GM19452 (cell line): Measurements from ENCODE around the gene NUTM2E.
"Not testable (repeated sequence)": the region's sequence is repeated elsewhere in the genome, so short reads cannot be mapped to it uniquely, and the experiment has no call there.

ENCODE experiments used
- ATAC-seq: cut with Tn5 transposase; IDR thresholded peaks from one replicate; pipeline ENCODE4 v1.9.1; 2021; ENCODE audit not compliant: unreplicated experiment

Gene NUTM2E, protein sequence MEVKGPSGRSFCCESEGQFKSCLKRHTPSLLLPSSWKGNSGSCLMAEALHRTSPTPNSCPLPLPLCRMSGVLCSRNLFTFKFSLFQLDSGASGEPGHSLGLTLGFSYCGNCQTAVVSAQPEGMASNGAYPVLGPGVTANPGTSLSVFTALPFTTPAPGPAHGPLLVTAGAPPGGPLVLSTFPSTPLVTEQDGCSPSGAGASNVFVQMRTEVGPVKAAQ (N-terminal part only)

DNA sequence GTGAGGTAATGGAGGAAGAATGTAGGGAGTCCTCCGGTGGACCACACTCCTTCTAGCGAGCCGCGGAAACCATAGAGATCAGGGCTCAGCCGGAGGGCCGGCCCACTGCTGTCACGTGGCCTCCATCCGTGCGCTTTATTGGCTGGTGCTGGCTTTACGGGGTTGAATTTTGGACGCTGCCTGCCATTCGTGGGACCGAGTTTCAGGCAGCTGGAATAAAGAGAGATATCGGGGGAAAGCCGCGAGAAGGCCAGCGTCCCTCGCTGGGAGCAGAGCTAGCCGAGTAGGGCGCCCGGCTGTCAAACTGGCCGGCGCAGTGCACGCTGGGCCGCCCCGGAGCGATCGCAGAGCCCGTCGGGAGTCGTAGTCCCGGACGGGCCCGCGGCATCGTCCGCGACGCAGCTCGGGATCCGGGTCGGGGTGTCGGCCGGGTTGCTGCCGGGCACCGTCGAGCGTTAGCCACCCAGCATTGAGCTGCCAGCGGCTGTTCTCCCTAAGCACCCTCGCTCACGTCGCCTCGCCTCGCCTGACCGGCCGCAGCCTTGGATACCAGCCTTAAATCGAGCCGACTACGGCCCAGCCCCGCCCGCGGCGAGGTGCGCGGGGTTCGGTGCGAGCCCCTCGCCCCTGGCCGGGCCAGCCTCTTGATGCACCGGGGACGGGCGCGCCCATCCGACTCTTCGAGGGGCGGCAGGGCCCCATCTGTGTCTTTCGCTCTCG lies at the start of gene NUTM2E:
TSS of gene NUTM2E (plus strand) at position 244 of the 720 bp plus-strand sequence. CDS start 15,002 bp downstream, outside the sequence.
- peak; percentile 92 for ATAC-seq

- not testable (repeated sequence) for ATAC-seq
Measured at GRCh38 chr10:79777997-79778396, 48.5 kb upstream of the NUTM2E start.

DNA sequence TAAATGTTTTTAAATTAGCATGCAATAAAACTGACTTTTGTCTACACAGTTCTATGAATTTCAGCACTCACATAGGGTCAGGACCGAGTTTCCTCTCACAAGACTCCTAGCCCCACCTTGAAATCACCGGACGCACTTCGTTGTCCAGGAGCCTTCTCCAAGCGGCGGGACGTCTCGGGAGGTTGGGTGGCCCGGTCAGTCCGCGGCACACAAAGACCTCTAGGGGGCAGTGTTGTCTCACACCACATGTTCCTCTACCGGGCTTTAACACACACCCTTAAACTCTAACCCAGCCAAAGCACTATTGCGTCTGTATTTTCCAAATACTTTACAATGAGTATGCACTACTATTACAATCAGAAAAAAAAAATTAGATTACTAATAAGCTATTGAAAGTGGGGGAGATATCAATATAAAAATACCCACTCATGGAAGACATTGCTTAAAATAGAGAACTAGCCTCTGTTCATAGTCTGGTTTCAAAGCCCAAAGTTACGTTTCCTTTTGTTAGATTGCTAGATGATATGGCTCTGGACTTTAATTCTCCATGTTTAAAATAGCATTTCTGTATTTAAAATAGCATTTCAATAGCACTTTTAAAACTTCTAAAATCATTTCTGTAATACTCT lies 47.1 kb upstream of the NUTM2E start:
- peak; percentile 94 for ATAC-seq

GRCh38 chr10:79779992-79780391 lies 46.5 kb upstream of the NUTM2E start:
- ATAC-seq, result not testable (repeated sequence)

GRCh38 chr10:79781584-79781983 lies 45.0 kb upstream of the NUTM2E start:
- not testable (repeated sequence) for ATAC-seq

DNA sequence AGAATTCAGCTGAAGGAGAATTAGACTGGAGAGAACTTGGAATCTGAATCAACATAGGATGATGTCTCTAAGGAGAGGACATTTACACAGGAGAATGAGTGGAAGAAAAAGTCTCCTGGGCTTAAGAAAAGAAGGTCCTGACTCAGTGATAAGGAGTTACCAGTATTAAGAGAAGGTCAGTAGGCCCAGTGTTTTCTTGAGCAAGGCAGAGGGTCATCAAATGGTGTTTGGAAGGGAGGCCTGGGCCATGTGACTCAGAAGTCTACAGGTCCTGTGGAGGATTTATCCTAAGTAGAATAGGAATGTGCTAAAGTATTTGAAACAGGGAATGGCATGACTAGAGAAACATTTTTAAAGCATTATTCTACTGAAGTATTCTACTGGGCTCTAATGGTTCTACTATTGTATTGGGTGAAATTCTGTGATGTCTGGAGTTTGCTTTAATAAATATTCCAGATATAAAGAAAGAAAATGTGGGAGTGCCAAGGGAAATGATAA lies 39.0 kb upstream of the NUTM2E start:
- not testable (repeated sequence) for ATAC-seq

- ATAC-seq, result not testable (repeated sequence)
Measured at GRCh38 chr10:79789351-79789750, 37.2 kb upstream of the NUTM2E start.

DNA sequence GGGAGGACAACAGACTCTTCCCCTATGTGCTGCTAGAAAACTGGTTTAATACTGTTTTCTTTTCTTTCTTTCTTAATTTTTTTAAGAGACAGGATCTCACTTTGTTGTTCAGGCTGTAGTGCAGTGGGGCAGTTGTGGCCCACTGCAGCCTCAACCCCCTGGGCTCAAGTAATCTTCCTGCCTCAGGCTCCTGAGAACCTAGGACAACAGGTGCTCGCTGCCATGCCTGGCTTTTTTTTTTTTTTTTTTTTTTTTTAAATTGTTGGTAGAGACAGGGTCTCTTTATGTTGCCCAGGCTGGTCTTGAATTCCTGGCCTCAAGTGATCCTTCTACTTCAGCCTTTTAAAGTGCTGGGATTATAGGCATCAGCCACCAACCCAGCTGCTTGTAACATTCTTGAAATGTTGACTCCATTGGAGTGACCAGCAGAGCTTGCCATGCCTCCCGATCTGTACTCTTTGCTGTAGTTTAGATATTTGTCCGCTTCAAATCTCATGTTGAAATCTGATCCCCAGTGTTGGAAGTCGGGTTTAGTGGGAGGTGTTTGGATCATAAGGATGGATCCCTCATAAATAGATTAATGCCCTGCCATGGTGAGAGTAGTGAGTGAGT lies 34.5 kb upstream of the NUTM2E start:
- ATAC-seq, result not testable (repeated sequence)

DNA sequence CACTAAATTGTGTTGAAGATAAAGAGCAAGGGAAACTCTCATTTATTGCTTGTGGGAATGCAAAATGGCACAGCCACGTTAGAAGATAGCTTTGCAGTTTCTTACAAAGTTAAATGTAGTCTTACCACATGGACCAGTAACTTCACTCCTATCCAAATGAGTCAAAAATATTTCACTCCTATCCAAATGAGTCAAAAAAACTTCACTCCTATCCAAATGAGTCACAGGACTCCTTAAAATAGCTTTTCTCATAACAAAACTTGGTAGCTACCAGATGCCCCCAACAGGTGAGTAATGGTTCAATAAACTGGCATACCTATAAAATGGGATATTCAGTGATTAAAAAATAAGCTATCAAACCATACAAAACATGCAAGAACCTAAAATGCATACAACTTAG lies 27.2 kb upstream of the NUTM2E start:
- ATAC-seq, result peak; percentile 74

- not testable (repeated sequence) for ATAC-seq
Measured at GRCh38 chr10:79805857-79806256, 20.7 kb upstream of the NUTM2E start.

DNA sequence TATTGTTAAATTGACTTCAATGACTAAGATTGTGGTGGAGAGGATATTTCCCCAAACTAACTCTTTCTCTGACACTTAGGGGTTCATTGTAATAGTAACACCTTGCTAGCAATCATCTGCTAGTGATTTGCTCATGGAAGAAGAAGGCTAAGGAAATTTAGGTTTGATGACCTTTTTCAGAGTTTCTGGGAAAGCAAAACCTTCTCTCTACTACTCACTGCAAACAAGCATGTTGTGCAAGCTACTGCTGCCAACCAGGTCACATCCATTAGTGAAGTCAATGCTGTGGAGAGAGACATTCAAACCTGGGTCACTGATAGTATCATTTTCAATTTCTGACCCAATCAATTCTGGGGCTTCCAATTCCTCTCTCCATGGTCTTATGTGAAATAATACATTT lies 14.6 kb upstream of the NUTM2E start:
- not testable (repeated sequence) for ATAC-seq

DNA sequence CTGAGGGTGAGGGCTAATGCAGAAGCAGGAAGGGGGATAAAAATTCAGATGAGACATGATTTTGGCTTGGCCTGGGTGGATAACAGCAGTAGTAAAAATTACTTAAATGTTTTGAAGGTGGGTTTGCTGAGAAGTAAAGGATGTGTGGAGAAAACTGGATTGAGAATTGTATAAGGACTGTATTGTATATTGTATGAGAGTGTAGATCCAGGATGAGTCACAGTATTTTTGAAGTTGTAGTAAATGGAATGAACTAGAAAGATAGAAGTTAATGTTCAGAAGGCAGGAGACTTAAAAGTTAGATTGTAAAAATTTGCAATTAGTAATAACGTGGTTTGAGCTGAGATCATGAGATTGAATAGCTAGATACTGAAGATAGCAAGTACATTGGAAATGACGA lies 10.2 kb upstream of the NUTM2E start:
- ATAC-seq, result not testable (repeated sequence)

DNA sequence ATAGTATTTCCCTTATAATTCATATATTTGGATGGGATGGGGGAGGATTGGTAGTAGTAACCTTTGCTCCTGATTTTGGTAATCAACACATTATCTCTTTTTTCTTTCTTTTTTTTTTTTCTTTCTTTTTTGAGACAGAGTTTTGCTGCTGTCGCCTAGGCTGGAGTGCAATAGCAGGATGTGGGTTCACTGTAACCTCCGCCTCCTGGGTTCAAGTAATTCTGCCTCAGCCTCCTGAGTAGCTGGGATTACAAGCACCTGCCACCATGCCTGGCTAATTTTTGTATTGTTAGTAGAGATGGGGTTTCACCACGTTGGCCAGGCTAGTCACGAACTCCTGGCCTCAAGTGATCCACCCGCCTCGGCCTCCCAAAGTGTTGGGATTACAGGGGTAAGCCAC lies 3.2 kb upstream of the NUTM2E start:
- ATAC-seq, result not testable (repeated sequence)

DNA sequence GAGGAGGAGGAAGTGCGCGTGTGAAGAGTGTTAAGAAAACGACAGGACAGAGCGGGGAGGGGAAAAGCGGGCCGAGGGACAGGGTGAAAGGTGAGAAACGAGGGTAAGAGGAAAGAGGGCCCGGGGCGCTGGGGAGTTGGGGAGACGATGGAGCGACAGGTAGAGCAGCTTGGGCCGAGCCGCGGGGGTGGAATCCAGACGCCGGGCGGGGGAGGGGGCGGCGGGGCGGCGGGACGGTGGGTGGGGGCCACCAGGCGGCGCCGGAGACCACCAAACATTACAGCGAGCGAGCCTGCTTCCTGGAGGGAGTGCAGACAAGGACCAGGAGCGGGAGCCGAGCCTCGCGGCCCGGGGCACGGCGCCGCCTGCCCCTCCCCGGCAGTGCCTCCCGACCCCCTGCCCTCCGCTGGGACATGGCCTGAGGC lies 940 bp upstream of the NUTM2E start:
- peak; percentile 11 for ATAC-seq

DNA sequence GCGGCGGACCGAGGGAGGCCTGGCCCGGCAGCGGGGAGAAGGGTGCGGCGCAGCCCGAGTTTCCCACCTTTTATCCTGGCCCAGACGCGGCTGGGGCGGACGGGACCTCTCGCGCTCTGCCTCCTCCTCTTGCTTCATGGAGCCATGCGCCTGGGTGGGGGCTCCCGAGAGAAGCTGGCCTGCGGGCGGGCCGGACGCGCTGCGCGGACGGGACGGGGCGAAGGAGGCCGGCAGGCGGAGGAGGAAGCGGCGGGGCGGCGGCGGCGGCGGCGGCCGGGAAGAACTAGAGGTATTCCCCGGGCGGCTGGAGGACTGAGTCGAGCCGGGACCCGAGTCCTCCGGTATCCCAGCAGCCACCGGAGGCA lies 426 bp upstream of the NUTM2E start:
- ATAC-seq, result not testable (repeated sequence)

DNA sequence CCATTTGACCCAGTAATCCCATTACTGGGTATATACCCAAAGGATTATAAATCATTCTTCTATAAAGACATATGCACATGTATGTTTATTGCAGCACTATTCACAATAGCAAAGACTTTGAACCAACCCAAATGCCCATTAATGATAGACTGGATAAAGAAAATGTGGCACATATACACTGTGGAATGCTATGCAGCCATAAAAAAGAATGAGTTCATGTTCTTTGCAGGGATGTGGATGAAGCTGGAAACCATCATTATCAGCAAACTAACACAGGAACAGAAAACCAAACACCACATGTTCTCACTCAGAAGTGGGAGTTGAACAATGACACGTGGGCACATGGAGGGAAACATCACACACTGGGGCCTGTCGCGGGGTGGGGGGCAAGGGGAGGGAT lies 7.3 kb downstream of the NUTM2E start:
- ATAC-seq, result not testable (repeated sequence)

DNA sequence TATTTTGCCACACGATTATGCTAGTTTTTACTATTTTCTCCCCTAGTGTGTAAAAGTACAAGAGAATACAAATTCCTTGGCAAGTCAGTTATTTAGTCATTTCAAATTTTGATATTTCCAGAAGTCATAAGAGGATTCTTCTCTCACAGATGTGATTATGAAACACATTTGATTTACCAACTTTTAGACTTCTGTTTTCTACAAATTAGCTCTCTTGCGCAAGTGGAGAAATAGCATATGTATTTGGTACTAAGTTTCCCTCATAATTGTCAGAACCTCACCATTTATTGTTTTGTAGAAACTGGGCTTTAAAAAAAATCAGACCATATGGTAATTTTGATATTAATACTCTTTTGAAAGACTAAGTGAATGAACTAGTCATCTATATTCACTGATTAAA lies 9.4 kb downstream of the NUTM2E start:
- not testable (repeated sequence) for ATAC-seq

- ATAC-seq, result not testable (repeated sequence)
Measured at GRCh38 chr10:79836891-79837290, 10.4 kb downstream of the NUTM2E start.

DNA sequence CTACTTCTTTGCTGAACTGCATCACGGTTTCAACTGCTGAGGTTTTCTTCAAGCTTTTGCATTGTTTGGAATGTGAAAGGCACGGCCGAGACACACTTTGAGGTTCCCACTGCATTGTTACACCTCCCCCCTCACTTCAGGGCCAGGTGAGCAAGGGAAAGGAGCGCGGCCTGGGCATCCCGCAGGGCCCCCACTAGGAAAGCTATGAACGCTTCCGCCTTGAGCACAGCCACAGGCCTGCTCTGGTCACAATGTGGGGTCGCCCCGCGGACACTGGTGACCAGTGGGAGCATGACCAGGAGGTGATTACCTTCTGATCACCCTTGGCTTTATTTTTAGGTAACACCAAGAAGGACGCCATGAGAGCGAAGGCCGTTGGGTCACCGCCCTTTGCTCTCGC lies 11.9 kb downstream of the NUTM2E start:
- not testable (repeated sequence) for ATAC-seq

DNA sequence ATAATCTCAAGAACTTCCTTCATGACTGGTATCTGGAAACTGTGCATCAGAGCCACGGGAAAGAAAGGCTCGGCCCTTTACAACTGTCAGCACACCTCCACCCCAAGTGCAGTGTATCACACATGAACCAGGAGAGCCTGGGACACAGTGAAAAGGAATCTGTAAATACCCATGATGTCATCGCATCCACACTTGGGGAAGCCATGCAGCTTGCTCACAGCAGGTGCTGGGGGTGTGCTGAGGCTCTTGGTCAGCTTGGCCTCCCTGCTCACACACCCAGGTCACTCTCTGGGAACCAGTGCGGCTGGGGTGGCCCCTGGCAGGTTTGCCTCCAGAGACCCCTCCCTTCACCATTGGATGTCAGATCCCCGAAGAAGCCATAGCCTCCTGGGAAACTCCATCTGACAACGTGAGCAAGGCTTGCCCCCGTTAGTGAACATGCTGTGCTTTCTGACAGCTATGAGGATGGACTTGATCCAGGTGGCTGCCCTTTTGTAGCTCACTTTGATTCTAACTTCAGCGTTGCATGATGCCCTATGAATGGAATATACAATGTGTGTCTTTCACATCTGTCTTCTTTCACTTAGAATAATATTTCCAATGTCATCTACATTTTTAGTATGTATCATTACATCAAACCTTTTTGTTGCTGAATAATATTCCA lies 26.8 kb downstream of the NUTM2E start:
- not testable (repeated sequence) for ATAC-seq

DNA sequence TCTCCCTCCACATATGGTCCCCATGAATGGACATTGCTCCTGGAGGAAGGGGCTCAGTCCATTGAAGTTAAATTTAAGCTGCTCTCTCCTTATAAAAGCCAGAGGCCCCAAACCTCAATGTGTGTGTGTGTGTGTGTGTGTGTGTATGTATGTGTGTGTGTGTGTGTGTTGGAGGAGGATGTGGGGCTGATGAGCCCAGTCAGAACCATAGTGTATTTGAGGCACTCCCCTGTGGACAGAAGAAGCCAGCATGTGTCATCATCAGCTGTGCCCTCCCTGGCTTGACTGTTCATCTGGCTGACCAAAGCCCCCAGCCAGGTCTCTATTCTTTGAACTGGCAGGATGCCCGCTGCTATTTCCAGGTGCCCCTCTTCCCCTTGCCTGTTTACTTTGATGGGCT lies 35.7 kb downstream of the NUTM2E start:
- not testable (repeated sequence) for ATAC-seq
